Measurements from ENCODE around the gene USP34. TPM values are rescaled to one million over a fixed set of nuclear protein-coding genes. Genes with fewer than 3 reads are reported as not detected.

Gene USP34
- total RNA-seq, 4 donors from 2014 or later, result 124 to 147 (median 135) TPM

- TF ChIP-seq CTCF (IDR thresholded peaks at IDR 0.05), result no peak
- no peak for DNase-seq (ENCODE audit: low spot score)
- no peak for ATAC-seq (ENCODE audit: low FRiP score)
Measured at GRCh38 chr2:61380056-61380881, 90.6 kb downstream of the USP34 start.

- DNase-seq (ENCODE audit: low spot score) (no peak), ATAC-seq (ENCODE audit: low FRiP score) (no peak)
- no peak for TF ChIP-seq CTCF (IDR thresholded peaks at IDR 0.05)
Measured at GRCh38 chr2:61379521-61379920, 91.4 kb downstream of the USP34 start.

- ATAC-seq (ENCODE audit: low FRiP score), result no peak
- no peak for DNase-seq (ENCODE audit: low spot score)
- TF ChIP-seq CTCF (IDR thresholded peaks at IDR 0.05), result no peak
Measured at GRCh38 chr2:61378281-61378680, 92.6 kb downstream of the USP34 start.

GRCh38 chr2:61377046-61377445 is 93.8 kb downstream of the USP34 start:
- DNase-seq (ENCODE audit: low spot score), result no peak
- TF ChIP-seq CTCF (IDR thresholded peaks at IDR 0.05), result no peak
- no peak for ATAC-seq (ENCODE audit: low FRiP score)

- no peak for TF ChIP-seq CTCF (IDR thresholded peaks at IDR 0.05)
- ATAC-seq (ENCODE audit: low FRiP score) (no peak), DNase-seq (ENCODE audit: low spot score) (no peak)
Measured at GRCh38 chr2:61376211-61376610, 94.7 kb downstream of the USP34 start.

GRCh38 chr2:61371027-61371426 is 99.9 kb downstream of the USP34 start:
- ATAC-seq (ENCODE audit: low FRiP score) (no peak), DNase-seq (ENCODE audit: low spot score) (no peak)
- no peak for TF ChIP-seq CTCF (IDR thresholded peaks at IDR 0.05)
